Mesendoderm (in vitro differentiated cells): ENCODE results near the gene TMEM217.
A peak's percentile ranks its signal among the peaks of the same experiment; 100 is the strongest.

Experiments
- DNase-seq: peaks from one replicate; pipeline ENCODE4 v3.0.0; 2013
- H2AK5ac ChIP-seq: 2 replicates; pipeline ENCODE4 v1.6.1; 2013; ENCODE audit warnings: low read length, inconsistent platforms
- H2BK120ac ChIP-seq: 2 replicates; pipeline ENCODE4 v1.6.1; 2013; ENCODE audit warnings: low read depth, mild to moderate bottlenecking, low read length, moderate library complexity, mixed read lengths
- H2BK15ac ChIP-seq: replicated peaks from 2 replicates; pipeline ENCODE4 v1.6.1; 2013; ENCODE audit warnings: low read depth, mild to moderate bottlenecking, moderate library complexity
- H2BK5ac ChIP-seq: 2 replicates; pipeline ENCODE4 v1.6.1; 2013; ENCODE audit warnings: low read length, inconsistent platforms
- H3K18ac ChIP-seq: 2 replicates; pipeline ENCODE4 v1.6.1; 2013; ENCODE audit warnings: mild to moderate bottlenecking, low read length, mixed read lengths
- H3K23ac ChIP-seq: one replicate; pipeline ENCODE4 v1.6.1; 2013; ENCODE audit warnings: low read length
- H3K27ac ChIP-seq: 2 replicates; pipeline ENCODE4 v1.5.1; 2013; ENCODE audit warnings: low read depth, mild to moderate bottlenecking, inconsistent platforms, low read length, moderate library complexity
- H3K27me3 ChIP-seq: 2 replicates; pipeline ENCODE4 v1.6.1; 2013; ENCODE audit warnings: low read length, control low read depth, mild to moderate bottlenecking, inconsistent platforms; ENCODE audit not compliant: insufficient read depth, poor library complexity
- H3K36me3 ChIP-seq: 2 replicates; pipeline ENCODE4 v1.6.1; 2013; ENCODE audit warnings: low read length, inconsistent platforms; ENCODE audit not compliant: control insufficient read depth, insufficient read depth
- H3K4ac ChIP-seq: one replicate; pipeline ENCODE4 v1.6.1; 2013; ENCODE audit warnings: low read depth, mild to moderate bottlenecking, low read length, moderate library complexity
- H3K4me1 ChIP-seq: 2 replicates; pipeline ENCODE4 v1.6.1; 2013; ENCODE audit warnings: low read depth, low read length, inconsistent platforms; ENCODE audit not compliant: control insufficient read depth
- H3K4me2 ChIP-seq: 2 replicates; pipeline ENCODE4 v1.6.1; 2013; ENCODE audit warnings: low read length
- H3K4me3 ChIP-seq: 2 replicates; pipeline ENCODE4 v1.5.1; 2013; ENCODE audit warnings: mild to moderate bottlenecking, low read length
- H3K56ac ChIP-seq: one replicate; pipeline ENCODE4 v1.6.1; 2013; ENCODE audit warnings: low read length
- H3K79me1 ChIP-seq: 2 replicates; pipeline ENCODE4 v1.6.1; 2013; ENCODE audit warnings: low read length, inconsistent platforms
- H3K79me2 ChIP-seq: 2 replicates; pipeline ENCODE4 v1.6.1; 2013; ENCODE audit warnings: mild to moderate bottlenecking, low read length; ENCODE audit not compliant: control insufficient read depth, insufficient read depth
- H3K9ac ChIP-seq: 2 replicates; pipeline ENCODE4 v1.6.1; 2013; ENCODE audit warnings: low read length, inconsistent platforms
- H4K5ac ChIP-seq: one replicate; pipeline ENCODE4 v1.6.1; 2013; ENCODE audit warnings: low read length
- H4K8ac ChIP-seq: one replicate; pipeline ENCODE4 v1.6.1; 2013; ENCODE audit warnings: low read depth, mild to moderate bottlenecking, control low read depth, low read length, moderate library complexity
- WGBS: extraction: QIAGEN DNeasy Blood & Tissue Kit; methylation state at CpG from one replicate; pipeline ENCODE4 v1.1.7; 2013; ENCODE audit warnings: low lambda C conversion rate, missing lambda C conversion rate; ENCODE audit not compliant: insufficient coverage; ENCODE audit errors: extremely low coverage; 5-methylcytosine and 5-hydroxymethylcytosine counted together

TMEM217 gene

DNA sequence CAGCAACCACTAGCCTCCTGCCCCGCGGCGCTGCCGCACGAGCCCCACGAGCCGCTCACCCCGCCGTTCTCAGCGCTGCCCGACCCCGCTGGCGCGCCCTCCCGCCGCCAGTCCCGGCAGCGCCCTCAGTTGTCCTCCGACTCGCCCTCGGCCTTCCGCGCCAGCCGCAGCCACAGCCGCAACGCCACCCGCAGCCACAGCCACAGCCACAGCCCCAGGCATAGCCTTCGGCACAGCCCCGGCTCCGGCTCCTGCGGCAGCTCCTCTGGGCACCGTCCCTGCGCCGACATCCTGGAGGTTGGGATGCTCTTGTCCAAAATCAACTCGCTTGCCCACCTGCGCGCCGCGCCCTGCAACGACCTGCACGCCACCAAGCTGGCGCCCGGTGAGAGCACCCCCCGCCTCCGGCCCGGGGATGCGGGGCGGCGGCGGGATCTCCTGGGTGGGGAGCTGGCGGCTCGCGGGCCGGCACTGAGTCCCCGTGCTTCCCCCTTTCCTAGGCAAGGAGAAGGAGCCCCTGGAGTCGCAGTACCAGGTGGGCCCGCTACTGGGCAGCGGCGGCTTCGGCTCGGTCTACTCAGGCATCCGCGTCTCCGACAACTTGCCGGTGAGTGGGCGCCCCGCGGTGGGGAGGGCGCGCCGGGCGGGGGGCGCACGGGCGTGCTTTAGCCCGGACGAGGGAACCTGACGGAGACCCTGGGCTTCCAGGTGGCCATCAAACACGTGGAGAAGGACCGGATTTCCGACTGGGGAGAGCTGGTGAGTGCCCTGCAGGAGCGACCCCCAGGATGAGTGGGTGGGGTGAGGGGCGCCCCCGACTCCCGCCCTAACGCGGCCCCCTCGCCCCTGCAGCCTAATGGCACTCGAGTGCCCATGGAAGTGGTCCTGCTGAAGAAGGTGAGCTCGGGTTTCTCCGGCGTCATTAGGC is 87.4 kb downstream of the TMEM217 start:
- no peak overlapping the region for H4K8ac ChIP-seq
- peak overlapping the region; percentile 3 for H3K23ac ChIP-seq
- peak overlapping the region; percentile 90 for H3K18ac ChIP-seq
- H2BK15ac ChIP-seq = no peak overlapping the region
- peak overlapping the region; percentile 79 for H2BK5ac ChIP-seq
- H2AK5ac ChIP-seq = no peak overlapping the region
- H3K4me3 ChIP-seq = peak overlapping the region; percentile 73
- peaks cover 23% of the 10 kb centered on the region for H3K36me3 ChIP-seq
- H3K79me2 ChIP-seq = peaks cover 43% of the 10 kb centered on the region
- peak overlapping the region; percentile 93 for H3K4ac ChIP-seq
- no peaks in the 10 kb centered on the region for H3K27me3 ChIP-seq
- peak overlapping the region; percentile 93 for H3K56ac ChIP-seq
- peaks cover 13% of the 10 kb centered on the region for H3K79me1 ChIP-seq
- H3K9ac ChIP-seq = peak overlapping the region; percentile 98
- no CpG with 5 or more reads among the region's 92 CpGs for WGBS
- H2BK120ac ChIP-seq = peak overlapping the region; percentile 48
- H3K27ac ChIP-seq = peak overlapping the region; percentile 90
- peaks cover 4% of the 10 kb centered on the region for H3K4me1 ChIP-seq
- H4K5ac ChIP-seq = no peak overlapping the region
- peak; percentile 79 for DNase-seq
- peak overlapping the region; percentile 53 for H3K4me2 ChIP-seq

- peak within 1 kb of the TSS; percentile 99 for H3K23ac ChIP-seq
- peak within 1 kb of the TSS; percentile 95 for H3K4ac ChIP-seq
- H3K4me1 ChIP-seq = peaks cover 4% of the 10 kb centered on the region
- H2BK15ac ChIP-seq = peak within 1 kb of the TSS; percentile 2
- no CpG with 5 or more reads among the region's 90 CpGs for WGBS
- H2BK5ac ChIP-seq = peak within 1 kb of the TSS; percentile 90
- peak within 1 kb of the TSS; percentile 42 for H4K8ac ChIP-seq
- H3K56ac ChIP-seq = peak within 1 kb of the TSS; percentile 96
- H3K79me1 ChIP-seq = peaks cover 13% of the 10 kb centered on the region
- peak within 1 kb of the TSS; percentile 96 for H3K27ac ChIP-seq
- H3K27me3 ChIP-seq = no peaks in the 10 kb centered on the region
- peaks cover 18% of the 10 kb centered on the region for H3K36me3 ChIP-seq
- peak within 1 kb of the TSS; percentile 84 for H3K4me2 ChIP-seq
- peak within 1 kb of the TSS; percentile 90 for H3K18ac ChIP-seq
- H2AK5ac ChIP-seq = peak within 1 kb of the TSS; percentile 65
- H3K9ac ChIP-seq = peak within 1 kb of the TSS; percentile 98
- peaks cover 43% of the 10 kb centered on the region for H3K79me2 ChIP-seq
- H2BK120ac ChIP-seq = peak within 1 kb of the TSS; percentile 98
- DNase-seq = peak; percentile 99
- no peak within 1 kb of the TSS for H4K5ac ChIP-seq
- peak within 1 kb of the TSS; percentile 73 for H3K4me3 ChIP-seq
Measured at GRCh38 chr6:37169496-37170272, 88.3 kb downstream of the TMEM217 start, which contains the start of gene PIM1. PIM1 (plus strand) TSS chr6:37170152; CDS start chr6:37170576, 424 bp downstream.

DNA sequence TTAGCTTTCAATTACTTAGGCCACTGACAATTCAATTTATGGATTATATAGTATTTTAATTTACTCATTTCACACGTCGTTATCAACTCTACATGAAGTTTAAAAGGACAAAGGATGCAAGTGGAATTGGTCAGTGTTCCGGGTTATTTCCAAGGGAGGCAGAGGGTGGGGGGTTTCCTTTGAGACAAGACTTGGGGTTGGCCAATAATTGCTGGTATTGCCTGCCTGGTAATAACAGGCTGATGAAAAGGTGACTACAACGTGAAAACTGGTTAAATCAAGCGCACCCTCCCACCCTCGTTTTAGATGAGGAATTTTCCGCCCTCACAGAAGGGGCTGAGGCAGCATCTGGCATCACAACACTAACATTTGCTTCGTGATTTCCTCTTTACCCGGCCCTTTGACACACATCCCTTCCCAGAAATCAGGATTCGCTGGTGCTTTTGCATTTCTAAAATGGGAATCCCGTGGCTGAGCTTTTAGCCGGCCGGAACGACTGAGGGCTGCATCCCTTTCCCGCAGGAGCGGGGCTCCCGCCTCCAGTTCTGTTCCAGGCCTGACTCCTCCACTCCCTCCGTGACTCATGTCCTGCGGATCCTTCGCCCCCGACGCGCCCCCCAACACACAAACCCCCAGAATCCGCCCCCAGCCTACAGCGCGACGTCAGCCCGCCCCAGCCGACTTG is 89.0 kb downstream of the TMEM217 start:
- Histone ChIP-seq H2BK5ac (peak overlapping the region; percentile 90), H3K56ac (peak overlapping the region; percentile 96), H3K18ac (peak overlapping the region; percentile 84), H3K4me3 (peak overlapping the region; percentile 49), H3K27ac (peak overlapping the region; percentile 96), H3K4me1 (peaks cover 4% of the 10 kb centered on the region), H3K9ac (peak overlapping the region; percentile 88), H4K5ac (no peak overlapping the region), H2BK120ac (peak overlapping the region; percentile 98), H3K4me2 (peak overlapping the region; percentile 84), H3K23ac (peak overlapping the region; percentile 99), H3K36me3 (peaks cover 14% of the 10 kb centered on the region), H2BK15ac (peak overlapping the region; percentile 2), H2AK5ac (peak overlapping the region; percentile 65), H3K27me3 (no peaks in the 10 kb centered on the region), H3K79me2 (peaks cover 38% of the 10 kb centered on the region), H4K8ac (peak overlapping the region; percentile 42), H3K79me1 (peaks cover 10% of the 10 kb centered on the region), H3K4ac (peak overlapping the region; percentile 95)
- WGBS = no CpG with 5 or more reads among the region's 29 CpGs
- DNase-seq = peak; percentile 89

- Histone ChIP-seq H2BK5ac (peak overlapping the region; percentile 18), H2BK120ac (no peak overlapping the region), H3K23ac (no peak overlapping the region), H2AK5ac (peak overlapping the region; percentile 31), H3K27me3 (no peaks in the 10 kb centered on the region), H4K5ac (no peak overlapping the region), H3K9ac (peak overlapping the region; percentile 13), H3K79me2 (peaks cover 31% of the 10 kb centered on the region), H3K56ac (peak overlapping the region; percentile 54), H3K18ac (peak overlapping the region; percentile 3), H3K36me3 (peaks cover 9% of the 10 kb centered on the region), H3K79me1 (peaks cover 4% of the 10 kb centered on the region), H3K4ac (no peak overlapping the region), H3K4me3 (no peak overlapping the region), H3K27ac (peak overlapping the region; percentile 12), H2BK15ac (no peak overlapping the region), H3K4me1 (peaks cover 4% of the 10 kb centered on the region), H3K4me2 (no peak overlapping the region), H4K8ac (no peak overlapping the region)
- DNase-seq = peak; percentile 27
- WGBS = no CpG with 5 or more reads among the region's 5 CpGs
Measured at GRCh38 chr6:37168163-37168758, 89.7 kb downstream of the TMEM217 start.

DNA sequence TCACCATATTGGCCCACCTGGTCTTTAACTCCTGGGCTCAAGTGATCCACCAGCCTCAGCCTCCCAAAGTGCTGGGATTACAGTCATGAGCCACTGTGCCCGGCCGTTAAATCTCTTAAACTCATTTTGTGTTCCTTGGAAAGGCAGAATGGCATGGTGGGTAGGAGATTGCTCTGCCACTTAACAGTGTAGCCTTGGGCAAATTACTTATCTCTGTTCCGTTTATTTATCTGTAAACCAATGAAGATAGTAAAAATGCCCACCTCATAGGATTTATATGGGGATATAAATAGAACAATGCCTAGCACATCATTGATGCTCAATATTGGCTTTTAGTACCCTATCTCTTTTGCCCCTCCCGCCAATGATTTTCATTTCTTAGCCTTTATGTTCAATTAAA is 95.2 kb downstream of the TMEM217 start:
- Histone ChIP-seq H2BK15ac (no peak overlapping the region), H2BK5ac (no peak overlapping the region), H3K4me3 (no peak overlapping the region), H3K27ac (no peak overlapping the region), H3K79me1 (no peaks in the 10 kb centered on the region), H4K5ac (no peak overlapping the region), H3K4ac (no peak overlapping the region), H3K27me3 (no peaks in the 10 kb centered on the region), H4K8ac (no peak overlapping the region), H3K36me3 (no peaks in the 10 kb centered on the region), H2BK120ac (no peak overlapping the region), H3K23ac (no peak overlapping the region), H3K9ac (no peak overlapping the region), H3K4me2 (no peak overlapping the region), H3K79me2 (no peaks in the 10 kb centered on the region), H2AK5ac (no peak overlapping the region), H3K56ac (no peak overlapping the region), H3K4me1 (no peaks in the 10 kb centered on the region), H3K18ac (no peak overlapping the region)
- WGBS = no CpG with 5 or more reads among the region's 4 CpGs
- DNase-seq = no peak
